HepG2 (cell line): ENCODE measurements around the gene CRABP1. TPM values are rescaled to one million over a fixed set of nuclear protein-coding genes. Genes with fewer than 3 reads are reported as not detected.

Experiments used
- ATAC-seq: fragments of 200-7000 bp; cut with Tn5 transposase; 3 replicates; pipeline ENCODE4 v1.9.1; 2020; ENCODE audit warnings: mild to moderate bottlenecking, moderate library complexity
- BruUV-seq: library from RNA; stranded (reverse); fragments of 400-500 nt; replicated peaks from 2 replicates; lab custom pipeline; 2021; lab: Mats Ljungman, UMichigan
- CTCF ChIA-PET: fragments of 300-600 bp; formaldehyde crosslinking; extraction: SDS; loops from one replicate; lab custom pipeline; 2021; ENCODE audit warnings: low total read pairs, inconsistent platforms, low intra/inter-chr PET ratio; lab: Yijun Ruan, JAX
- POLR2A ChIA-PET: fragments of 350-600 bp; sonication (Branson Sonifier 250); formaldehyde crosslinking; loops from one replicate; lab custom pipeline; 2020; ENCODE audit warnings: antibody characterized with exemption, inconsistent platforms; lab: Yijun Ruan, JAX
- DNase-seq: peaks from one replicate; pipeline ENCODE4 v3.0.0-alpha.2; 2015; ENCODE audit warnings: low spot score
- FAIRE-seq: peaks from 3 replicates; lab custom pipeline; 2011; peaks lifted over from hg19 to GRCh38; lab: Jason Lieb, UNC
- H2AFZ ChIP-seq: one replicate; pipeline ENCODE4 v1.6.1; 2011; ENCODE audit warnings: low read length, inconsistent platforms
- H3K27ac ChIP-seq: fragments of 300-600 bp; 3 replicates; pipeline ENCODE4 v1.8.0; 2011; ENCODE audit warnings: mixed run types, mild to moderate bottlenecking, mixed read lengths, low read length, inconsistent platforms; ENCODE audit not compliant: insufficient read depth; ENCODE audit errors: extremely low read length
- H3K27me3 ChIP-seq, 2 experiments: fragments of 200-600 bp in 1 of 2; 2 replicates in 1 of 2; 3 replicates in 1 of 2; pipeline versions ENCODE4 v1.6.0 to v1.8.0; 2011; ENCODE audit warnings: low read length in 2 of 2, mild to moderate bottlenecking in 2 of 2, moderate library complexity in 2 of 2, inconsistent platforms in 1 of 2; ENCODE audit not compliant: insufficient read depth in 2 of 2, control insufficient read depth in 1 of 2
- H3K36me3 ChIP-seq, 2 experiments: fragments of 200-600 bp in 1 of 2; replicated peaks in 1 of 2; 2 replicates in 1 of 2; 3 replicates in 1 of 2; pipeline versions ENCODE4 v1.5.1 to v1.8.0; 2011; ENCODE audit warnings: low read length in 2 of 2, inconsistent platforms in 1 of 2; ENCODE audit not compliant: insufficient read depth in 2 of 2, control insufficient read depth in 1 of 2
- H3K4me1 ChIP-seq: 2 replicates; pipeline ENCODE4 v1.5.1; 2012; ENCODE audit warnings: low read length, inconsistent platforms; ENCODE audit not compliant: insufficient read depth
- H3K4me2 ChIP-seq: 2 replicates; pipeline ENCODE4 v1.6.0; 2011; ENCODE audit warnings: low read depth, low read length, inconsistent platforms
- H3K4me3 ChIP-seq, 3 experiments: fragments of 200-600 bp in 1 of 3; sonication (generic), shearing (Covaris generic) in 1 of 3; replicated peaks in 1 of 3; 2 replicates each; pipeline ENCODE4 v1.5.1; 2011 to 2016; ENCODE audit warnings: low read length in 3 of 3, inconsistent platforms in 2 of 3, low read depth in 2 of 3, mild to moderate bottlenecking in 2 of 3, control low read depth in 1 of 3, mixed read lengths in 1 of 3; ENCODE audit not compliant: insufficient read depth in 1 of 3
- H3K79me2 ChIP-seq: one replicate; pipeline ENCODE4 v1.6.1; 2011; ENCODE audit warnings: low read length, inconsistent platforms; ENCODE audit not compliant: insufficient read depth
- H3K9ac ChIP-seq: 2 replicates; pipeline ENCODE4 v1.6.0; 2011; ENCODE audit warnings: mild to moderate bottlenecking, low read depth, low read length, inconsistent platforms; ENCODE audit not compliant: insufficient read depth
- H3K9me3 ChIP-seq: 2 replicates; pipeline ENCODE4 v1.5.1; 2012; ENCODE audit warnings: mild to moderate bottlenecking, low read length
- H4K20me1 ChIP-seq: 2 replicates; pipeline ENCODE4 v1.6.0; 2011; ENCODE audit warnings: inconsistent platforms, mild to moderate bottlenecking, low read length, moderate library complexity; ENCODE audit not compliant: insufficient read depth
- ATAD3A ChIP-seq: sonication (generic); formaldehyde crosslinking; IDR thresholded peaks from 2 replicates; pipeline ENCODE4 v1.4.0; 2020; ENCODE audit warnings: missing genetic modification reagents
- KLF16 ChIP-seq, 2 experiments: sonication (generic) in 1 of 2; formaldehyde crosslinking in 1 of 2; IDR thresholded peaks; 2 replicates each; pipeline versions ENCODE4 v1.6.1 to v1.8.0; 2016 to 2023; ENCODE audit warnings: missing genetic modification reagents in 2 of 2, missing compliant biosample characterization in 1 of 2
- PHF20 ChIP-seq: sonication (generic); formaldehyde crosslinking; IDR thresholded peaks from 2 replicates; pipeline ENCODE4 v1.5.0; 2020; ENCODE audit warnings: mild to moderate bottlenecking, missing genetic modification reagents
- RAD21 ChIP-seq: fragments of 450-650 bp; formaldehyde crosslinking; IDR thresholded peaks from 2 replicates; pipeline ENCODE4 v1.5.0; 2020; ENCODE audit warnings: mild to moderate bottlenecking
- SRF ChIP-seq: IDR thresholded peaks from 2 replicates; pipeline ENCODE4 v1.6.1; 2011; ENCODE audit warnings: mild to moderate bottlenecking, low read depth, low read length, moderate library complexity
- SYNCRIP ChIP-seq: fragments of 200-400 bp; formaldehyde crosslinking; IDR thresholded peaks from 2 replicates; pipeline ENCODE4 v1.6.1; 2018; ENCODE audit warnings: mild to moderate bottlenecking, low read depth, low read length; ENCODE audit not compliant: insufficient read depth
- TFDP1 ChIP-seq: IDR thresholded peaks from 2 replicates; pipeline ENCODE4 v1.6.1; 2016; ENCODE audit warnings: missing compliant biosample characterization, missing genetic modification reagents, borderline replicate concordance
- ZNF180 ChIP-seq: sonication (generic); formaldehyde crosslinking; IDR thresholded peaks from 2 replicates; pipeline ENCODE4 v1.4.0; 2020; ENCODE audit warnings: low read depth, missing genetic modification reagents, borderline replicate concordance
- ZNF256 ChIP-seq: sonication (generic); formaldehyde crosslinking; conservative IDR thresholded peaks from 2 replicates; pipeline ENCODE4 v1.4.0; 2020; ENCODE audit warnings: missing genetic modification reagents
- ZSCAN25 ChIP-seq: sonication (generic); formaldehyde crosslinking; IDR thresholded peaks from 2 replicates; pipeline ENCODE4 v1.8.0; 2022; ENCODE audit warnings: mild to moderate bottlenecking, missing genetic modification reagents
- WGBS: methylation state at CpG from one replicate; pipeline ENCODE4 v1.1.6; 2017; ENCODE audit warnings: low lambda C conversion rate; 5-methylcytosine and 5-hydroxymethylcytosine counted together
- in situ Hi-C: cut with HindIII; loops from 2 replicates; pipeline ENCODE4 v1.10.0; 2017; ENCODE audit warnings: low pct_unique_long_range_greater_than_20kb; ENCODE audit not compliant: extremely low pct_ligation_motif_present
- intact Hi-C: fragments of 100-400 bp; cut with micrococcal nuclease; formaldehyde crosslinking; loops from one replicate; pipeline ENCODE4 v1.10.0; 2022; ENCODE audit not compliant: unreplicated experiment
- polyA plus RNA-seq, 8 experiments: library from polyadenylated mRNA; depleted of rRNA in 3 of 8; stranded (reverse) in 7 of 8; unstranded in 1 of 8; fragments of >200 nt; fragmentation: Illumina TruSeq in 4 of 8; extraction: Trizol in 4 of 8; gene quantifications; 2 replicates each; pipeline versions ENCODE4 v1.2.1 to v1.2.3, GENCODE V29; 2011 to 2016; ENCODE audit warnings: low read depth in 4 of 8, missing spikeins in 1 of 8, mixed read lengths in 1 of 8; ENCODE audit not compliant: insufficient read depth in 1 of 8
- total RNA-seq, 5 experiments: library from RNA; depleted of rRNA; stranded (reverse); fragments of >200 nt; fragmentation: Illumina TruSeq; extraction: Trizol; gene quantifications; 2 replicates each; pipeline ENCODE4 v1.2.3, GENCODE V29; 2016; ENCODE audit warnings: low read depth in 1 of 5
- TF ChIP-seq, protein P1 (sequence below): sonication (generic); formaldehyde crosslinking; IDR thresholded peaks from 2 replicates; pipeline ENCODE4 v1.4.0; 2020; ENCODE audit warnings: missing genetic modification reagents
- TF ChIP-seq, protein P2 (sequence below): sonication (generic); formaldehyde crosslinking; IDR thresholded peaks from 2 replicates; pipeline ENCODE4 v1.4.0; 2020; ENCODE audit warnings: mild to moderate bottlenecking, missing genetic modification reagents

The CRABP1 gene
- total and polyA plus RNA-seq, 2 of the 13 experiments (the other 11 are each of a cell fraction or from before 2014, with no cell fraction given), result not detected

- CTCF ChIA-PET, result no interaction called here
- no peak overlapping the region for H2AFZ ChIP-seq
These were observed 10.5 kb upstream of the CRABP1 start for GRCh38 chr15:78329625-78330024.

DNA sequence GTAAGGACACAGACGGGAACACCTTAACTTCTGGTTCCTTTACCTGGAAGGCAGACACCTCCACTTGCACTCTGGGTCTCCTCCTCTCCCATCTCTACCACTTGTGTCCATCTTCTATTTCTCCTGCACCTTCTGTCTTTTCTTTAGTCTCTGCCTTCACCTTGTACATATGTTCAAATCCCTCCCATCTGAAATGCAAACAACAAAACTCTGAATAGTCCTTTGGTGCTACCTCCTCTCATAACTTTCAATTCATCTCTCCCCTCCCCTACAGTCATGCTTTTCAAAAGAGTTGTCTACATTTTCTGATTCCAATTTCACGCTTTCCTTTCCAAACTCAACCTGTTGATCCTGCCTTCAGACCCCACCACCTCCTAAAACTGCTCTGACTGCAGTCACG lies 5.3 kb upstream of the CRABP1 start:
- TF ChIP-seq TFDP1 (CRISPR knock-in tag) (no peak), ATAD3A (CRISPR knock-in tag) (no peak), PHF20 (CRISPR knock-in tag) (no peak), ZSCAN25 (CRISPR knock-in tag) (no peak), ZNF256 (no peak), SRF (no peak)
- BruUV-seq, result no TSS peak
- no peak overlapping the region for H2AFZ ChIP-seq
- H3K4me3 ChIP-seq, result no peak overlapping the region
- H3K4me2 ChIP-seq, result no peak overlapping the region
- H3K9ac ChIP-seq, result no peak overlapping the region
- CTCF ChIA-PET, result no interaction called here
- no peak overlapping the region for H3K27ac ChIP-seq
- intact Hi-C loops (no loop called here), in situ Hi-C loops (no loop called here)
- no peaks in the 10 kb centered on the region for H3K36me3 ChIP-seq
- 25% methylated on average over 3 of the region's 3 CpGs for WGBS
- no peaks in the 10 kb centered on the region for H4K20me1 ChIP-seq
- H3K9me3 ChIP-seq, result no peaks in the 10 kb centered on the region
- no peak for ATAC-seq
- POLR2A ChIA-PET, result no interaction called here
- DNase-seq, result no peak
- no peaks in the 10 kb centered on the region for H3K79me2 ChIP-seq
- no peak for FAIRE-seq
- H3K4me1 ChIP-seq, result no peaks in the 10 kb centered on the region
- H3K27me3 ChIP-seq, result peaks cover 4 to 20% of the 10 kb centered on the region in 2 experiments; a peak in 3 of 5 replicates

More at GRCh38 chr15:78329625-78330024, 10.5 kb upstream of the CRABP1 start:
- Histone ChIP-seq H3K36me3 (no peaks in the 10 kb centered on the region), H3K27me3 (peaks cover 2 to 7% of the 10 kb centered on the region in 2 experiments; a peak in 1 of 5 replicates), H3K4me3 (no peak overlapping the region), H3K79me2 (no peaks in the 10 kb centered on the region), H3K9me3 (no peaks in the 10 kb centered on the region), H3K27ac (no peak overlapping the region), H3K4me1 (no peaks in the 10 kb centered on the region), H4K20me1 (no peaks in the 10 kb centered on the region), H3K4me2 (no peak overlapping the region), H3K9ac (no peak overlapping the region)
- intact Hi-C loops, result no loop called here
- no peak for FAIRE-seq
- BruUV-seq, result no TSS peak
- no peak for ATAC-seq
- WGBS, result 5% methylated on average over 4 of the region's 4 CpGs
- POLR2A ChIA-PET, result no interaction called here
- in situ Hi-C loops, result no loop called here
- DNase-seq, result no peak
- TF ChIP-seq KLF16 (CRISPR knock-in tag; IDR thresholded peaks at IDR 0.05) (no peak), RAD21 (CRISPR knock-in tag) (no peak), SYNCRIP (no peak), ZNF180 (no peak)
- TF ChIP-seq, protein P1, sequence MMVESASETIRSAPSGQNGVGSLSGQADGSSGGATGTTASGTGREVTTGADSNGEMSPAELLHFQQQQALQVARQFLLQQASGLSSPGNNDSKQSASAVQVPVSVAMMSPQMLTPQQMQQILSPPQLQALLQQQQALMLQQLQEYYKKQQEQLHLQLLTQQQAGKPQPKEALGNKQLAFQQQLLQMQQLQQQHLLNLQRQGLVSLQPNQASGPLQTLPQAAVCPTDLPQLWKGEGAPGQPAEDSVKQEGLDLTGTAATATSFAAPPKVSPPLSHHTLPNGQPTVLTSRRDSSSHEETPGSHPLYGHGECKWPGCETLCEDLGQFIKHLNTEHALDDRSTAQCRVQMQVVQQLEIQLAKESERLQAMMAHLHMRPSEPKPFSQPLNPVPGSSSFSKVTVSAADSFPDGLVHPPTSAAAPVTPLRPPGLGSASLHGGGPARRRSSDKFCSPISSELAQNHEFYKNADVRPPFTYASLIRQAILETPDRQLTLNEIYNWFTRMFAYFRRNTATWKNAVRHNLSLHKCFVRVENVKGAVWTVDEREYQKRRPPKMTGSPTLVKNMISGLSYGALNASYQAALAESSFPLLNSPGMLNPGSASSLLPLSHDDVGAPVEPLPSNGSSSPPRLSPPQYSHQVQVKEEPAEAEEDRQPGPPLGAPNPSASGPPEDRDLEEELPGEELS, result no peak
- TF ChIP-seq, protein P2, sequence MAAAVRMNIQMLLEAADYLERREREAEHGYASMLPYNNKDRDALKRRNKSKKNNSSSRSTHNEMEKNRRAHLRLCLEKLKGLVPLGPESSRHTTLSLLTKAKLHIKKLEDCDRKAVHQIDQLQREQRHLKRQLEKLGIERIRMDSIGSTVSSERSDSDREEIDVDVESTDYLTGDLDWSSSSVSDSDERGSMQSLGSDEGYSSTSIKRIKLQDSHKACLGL (CRISPR knock-in tag), result no peak
